ENCODE measurements around the gene RAB31. TPM values are rescaled to one million over a fixed set of nuclear protein-coding genes. Genes with fewer than 3 reads are reported as not detected.

Gene RAB31
- total RNA-seq, 1 donor from 2014 or later = 19.0 TPM

DNA sequence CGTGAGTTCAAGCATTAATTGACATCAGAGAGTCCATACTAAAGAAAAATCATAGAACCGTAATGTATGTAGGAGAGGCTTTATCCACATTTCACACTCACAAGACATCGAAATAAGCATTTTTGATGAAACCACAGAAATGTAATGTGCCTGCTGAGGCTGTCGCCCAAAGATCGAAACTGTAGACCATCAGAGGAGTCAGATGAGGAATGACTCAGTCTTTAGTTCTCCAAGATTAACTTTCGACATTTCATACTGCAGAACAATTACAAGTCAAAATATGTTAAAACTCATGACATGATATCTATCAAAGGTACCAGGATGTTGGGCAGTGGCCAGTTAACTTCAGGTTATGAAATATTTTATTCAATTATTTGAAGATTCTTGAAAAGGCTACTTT, 79.6 kb downstream of the RAB31 start:
- DNase-seq (ENCODE audit: low read depth) = peak; percentile 31

DNA sequence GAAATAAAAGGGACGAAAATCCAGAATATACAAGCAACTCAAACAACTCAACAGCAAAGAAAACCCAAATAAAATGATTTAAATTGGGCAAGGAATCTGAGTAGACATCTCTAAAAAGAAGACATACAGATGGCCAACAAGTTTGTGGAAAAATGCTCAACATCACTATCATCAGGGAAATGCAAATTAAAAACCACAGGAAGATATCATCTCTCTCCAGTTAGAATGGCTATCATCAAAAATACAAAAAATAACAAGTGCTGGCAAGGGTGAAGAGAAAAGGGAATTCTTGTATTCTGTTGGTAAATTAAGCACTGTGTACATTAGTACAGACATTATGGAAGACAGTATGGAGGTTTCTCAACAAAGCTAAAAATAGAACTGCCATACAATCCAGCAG, 80.0 kb downstream of the RAB31 start:
- no peak for DNase-seq (ENCODE audit: low read depth)

DNA sequence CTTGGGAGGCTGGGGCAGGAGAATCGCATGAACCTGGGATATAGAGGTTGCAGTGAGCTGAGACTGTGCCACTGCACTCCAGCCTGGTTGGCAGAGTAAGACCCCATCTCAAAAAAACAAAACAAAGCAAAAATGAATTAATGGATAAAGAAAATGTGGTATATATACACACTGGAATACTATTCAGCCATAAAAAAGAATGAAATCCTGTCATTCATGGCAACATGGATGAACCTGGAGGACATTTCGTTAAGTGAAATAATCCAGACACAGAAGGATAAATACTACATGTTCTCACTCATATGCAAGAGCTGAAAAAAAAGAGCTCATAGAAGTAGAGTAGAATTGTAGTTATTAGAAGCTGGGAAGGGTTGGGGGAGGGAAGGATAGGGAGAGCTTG, 80.8 kb downstream of the RAB31 start:
- no peak for DNase-seq (ENCODE audit: low read depth)

DNA sequence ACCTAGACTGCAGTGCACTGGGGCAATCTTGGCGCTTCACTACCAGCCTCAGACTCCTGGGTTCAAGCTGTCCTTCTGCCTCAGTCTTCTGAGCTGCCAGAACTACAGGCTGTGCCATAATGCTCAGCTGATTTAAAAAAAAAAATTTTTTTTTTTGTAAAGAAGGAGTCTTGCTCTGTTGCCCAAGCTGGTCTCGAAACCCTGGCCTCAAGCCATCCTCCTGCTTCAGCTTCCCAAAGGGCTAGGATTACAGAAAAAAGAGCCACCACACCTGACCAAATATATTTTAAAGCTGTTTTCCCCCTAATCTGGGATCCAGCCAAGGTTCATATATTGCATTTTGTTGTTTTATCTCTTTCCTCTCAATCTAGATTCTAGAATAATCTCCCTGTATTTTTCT, 82.2 kb downstream of the RAB31 start:
- no peak for DNase-seq (ENCODE audit: low read depth)

DNA sequence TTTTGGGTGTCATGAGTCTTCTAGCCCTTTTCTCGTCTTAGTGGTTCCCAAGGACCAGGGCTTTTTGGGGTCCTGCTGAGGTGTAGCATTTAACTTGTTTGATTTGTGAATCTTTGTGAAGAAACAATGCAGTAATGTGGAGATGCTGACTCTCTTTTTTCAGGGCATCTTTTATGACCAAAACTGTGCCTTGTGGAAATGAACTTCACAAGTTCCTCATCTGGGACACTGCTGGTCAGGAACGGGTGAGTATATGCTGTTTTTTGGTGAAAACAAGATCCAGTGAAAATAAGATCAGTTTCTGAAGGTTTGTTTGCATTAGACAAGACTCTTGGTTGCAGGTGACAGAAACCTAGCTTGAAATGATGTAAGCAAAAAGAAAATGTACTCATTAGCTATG, 83.9 kb downstream of the RAB31 start:
- no peak for DNase-seq (ENCODE audit: low read depth)

DNA sequence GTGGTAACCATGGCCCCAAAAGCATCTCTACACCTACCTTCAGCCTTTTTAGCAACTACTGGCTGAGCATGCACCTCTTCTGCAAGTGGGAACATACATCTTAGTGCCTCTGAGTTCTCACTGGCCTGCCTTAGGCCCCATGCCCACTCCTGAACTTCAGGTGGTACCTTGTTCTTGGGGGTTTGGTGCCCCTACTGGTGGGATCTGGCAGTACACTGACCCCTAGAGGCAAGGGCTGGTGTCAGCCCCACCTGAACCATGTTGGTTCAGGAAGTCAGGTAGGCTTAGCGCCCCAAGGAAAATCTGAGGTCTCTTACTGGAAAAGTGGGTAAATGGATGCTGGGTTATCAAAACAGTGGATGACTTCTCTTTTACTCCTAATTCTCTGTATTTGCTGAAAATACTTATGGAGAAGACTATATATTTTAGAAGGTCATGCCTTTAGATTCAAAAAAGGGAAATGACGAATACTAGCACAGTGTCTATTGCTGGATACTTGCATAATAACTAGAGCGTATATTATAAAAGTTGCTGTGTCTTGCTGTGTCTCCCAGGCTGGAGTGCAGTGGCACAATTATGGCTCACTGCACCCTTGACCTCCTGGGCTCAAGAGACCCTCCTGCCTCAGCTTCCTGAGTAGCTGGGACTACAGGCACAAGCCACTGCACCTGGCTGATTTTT, 84.6 kb downstream of the RAB31 start:
- no peak for DNase-seq (ENCODE audit: low read depth)

DNA sequence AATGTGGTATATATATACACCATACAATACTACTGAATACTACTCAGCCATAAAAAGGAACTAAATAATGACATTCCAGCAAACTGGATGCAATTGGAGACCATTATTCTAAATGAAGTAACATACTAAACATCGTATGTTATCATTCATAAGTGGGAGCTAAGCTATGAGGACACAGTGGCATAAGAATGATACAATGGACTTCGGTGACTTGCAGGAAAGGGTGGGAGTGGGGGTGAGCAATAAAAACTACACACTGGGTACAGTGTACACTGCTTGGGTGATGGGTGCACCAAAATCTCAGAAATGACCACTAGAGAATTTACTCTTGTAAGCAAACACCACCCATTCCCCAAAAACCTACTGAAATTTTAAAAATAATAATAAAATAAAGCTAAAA, 87.9 kb downstream of the RAB31 start:
- no peak for DNase-seq (ENCODE audit: low read depth)

DNA sequence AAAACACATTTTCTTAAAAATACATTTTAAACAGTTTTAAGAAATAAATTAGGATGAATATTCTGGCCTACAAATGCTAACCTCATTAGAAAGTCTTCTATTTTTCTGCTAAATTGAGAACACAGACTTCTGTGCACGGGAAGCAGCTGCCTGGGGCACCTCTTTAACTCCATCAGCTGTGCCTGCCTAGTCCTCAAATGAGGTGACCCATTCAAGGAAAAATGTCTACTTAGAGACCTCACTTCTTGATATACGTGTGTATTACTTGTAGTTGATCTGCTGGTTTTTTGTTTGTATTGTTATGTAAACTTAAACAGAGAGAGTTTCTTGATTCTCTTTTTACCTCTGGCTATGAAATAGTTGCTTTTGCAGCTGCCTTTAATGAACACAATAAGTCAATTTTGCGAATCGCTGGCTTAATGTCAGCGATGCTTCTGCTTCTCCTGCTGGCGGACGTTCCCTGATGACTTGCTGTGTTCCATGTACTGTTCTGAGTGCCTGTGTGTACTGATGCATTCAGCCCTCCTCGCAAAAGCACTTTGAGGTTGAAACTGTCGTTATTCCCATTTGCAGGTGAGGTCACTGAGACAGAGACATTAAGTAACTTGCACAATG, 88.9 kb downstream of the RAB31 start:
- no peak for DNase-seq (ENCODE audit: low read depth)

DNA sequence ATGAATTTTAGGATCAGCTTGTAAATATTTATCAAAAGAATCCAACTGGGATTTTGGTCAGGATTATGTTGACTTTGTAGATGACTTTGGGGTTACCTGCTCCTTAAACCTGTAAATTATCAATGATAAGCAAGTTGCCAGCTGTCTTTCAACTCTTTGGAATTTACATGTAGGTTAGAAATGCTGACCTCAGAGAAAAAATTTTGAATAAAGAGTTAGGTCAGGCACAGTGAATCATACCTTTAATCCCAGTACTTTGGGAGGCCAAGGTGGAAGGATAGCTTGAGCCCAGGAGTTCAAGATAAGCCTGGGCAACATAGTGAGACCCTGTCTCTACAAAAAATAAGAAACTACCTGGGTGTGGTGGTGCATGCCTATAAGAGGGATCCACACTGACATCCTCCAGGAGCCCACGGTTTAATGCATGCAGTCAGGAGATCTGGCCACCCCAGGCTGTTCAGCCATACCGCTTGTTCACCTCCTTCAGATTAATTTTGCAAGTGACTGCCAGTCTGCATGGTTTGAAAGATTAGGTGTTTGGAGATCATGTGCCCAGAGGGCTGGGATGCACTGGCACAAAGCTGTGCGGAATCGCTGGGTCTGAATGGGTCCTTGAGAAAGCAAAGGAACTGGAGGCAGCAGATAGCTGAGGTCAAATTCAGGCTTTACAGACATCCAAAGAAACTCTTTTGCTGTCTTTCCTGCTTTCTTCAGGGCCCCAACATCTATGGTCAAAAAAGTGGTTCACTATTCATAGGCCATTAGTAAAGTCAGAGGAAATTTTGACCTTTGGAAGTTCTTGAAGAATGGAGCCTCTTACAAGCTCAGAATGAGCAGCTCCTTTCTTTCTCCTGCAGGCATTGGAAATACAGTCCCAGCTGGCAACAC, 94.3 kb downstream of the RAB31 start:
- no peak for DNase-seq (ENCODE audit: low read depth)

DNA sequence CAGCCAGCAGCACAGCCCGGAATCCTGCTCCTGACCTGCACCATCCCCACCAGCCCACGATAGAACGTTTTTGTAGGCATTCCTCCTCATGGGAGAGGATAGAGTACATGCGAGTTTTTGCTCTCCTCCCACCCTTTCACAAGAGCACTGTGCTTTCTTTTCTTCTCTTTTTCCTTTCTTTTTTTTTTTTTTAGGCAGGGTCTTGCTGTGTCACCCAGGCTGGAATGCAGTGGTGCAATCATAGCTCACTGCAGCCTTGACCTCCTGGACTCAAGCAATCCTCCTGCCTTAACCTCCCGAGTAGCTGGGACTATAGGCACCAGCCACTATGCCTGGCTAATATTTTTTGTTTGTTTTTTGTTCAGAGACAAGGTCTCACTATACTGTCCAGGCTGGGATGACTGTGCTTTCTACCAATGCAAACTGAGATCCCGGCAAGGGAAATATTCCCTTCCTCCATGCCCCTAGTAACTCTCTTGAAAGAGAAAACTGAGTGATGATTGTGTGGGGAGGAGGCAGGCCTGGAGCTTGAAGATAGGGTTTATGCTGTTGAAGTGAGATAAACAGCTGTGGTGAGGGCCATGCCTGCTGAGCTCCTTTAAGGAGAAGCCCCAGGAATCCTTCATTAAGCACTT, 95.1 kb downstream of the RAB31 start:
- no peak for DNase-seq (ENCODE audit: low read depth)

DNA sequence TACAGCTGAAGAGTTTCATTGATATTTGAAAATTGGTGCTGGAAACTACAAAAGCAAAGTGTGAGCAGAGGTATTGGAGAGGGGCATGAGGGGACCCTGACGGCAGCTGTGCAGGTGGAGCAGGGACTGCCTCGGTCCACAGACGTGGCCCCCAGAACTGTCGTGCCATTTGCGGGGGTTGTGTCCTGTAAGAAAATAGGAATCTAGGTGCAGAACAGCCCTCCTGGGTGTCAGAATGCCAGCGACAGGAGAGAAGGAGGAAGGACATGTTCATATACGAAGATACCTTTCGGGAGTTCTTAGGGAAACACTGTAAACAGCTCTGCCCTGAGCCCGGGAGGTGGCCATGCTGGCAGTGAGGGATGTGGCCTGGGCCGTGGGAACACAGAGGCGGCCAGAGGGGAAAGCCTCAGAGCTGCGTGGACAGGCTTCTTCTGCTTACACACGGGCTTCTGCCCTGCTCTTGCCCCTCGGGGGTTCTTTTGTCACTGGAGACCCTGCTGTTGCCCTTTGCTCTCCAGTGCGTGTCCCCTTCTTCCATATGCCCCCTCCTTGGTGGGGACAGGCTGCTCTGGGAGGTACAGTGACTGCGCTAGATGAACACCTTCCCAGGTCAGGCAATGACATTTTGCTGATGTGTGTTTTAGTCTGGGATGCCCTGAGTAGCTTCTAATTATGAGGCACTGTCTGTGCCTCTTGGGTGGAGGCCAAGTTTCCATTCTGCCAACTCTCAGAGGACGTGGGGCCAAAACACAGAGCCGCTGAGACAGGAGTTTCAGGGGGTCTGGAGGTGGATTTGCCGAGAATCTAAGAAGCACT, 95.8 kb downstream of the RAB31 start:
- no peak for DNase-seq (ENCODE audit: low read depth)

DNA sequence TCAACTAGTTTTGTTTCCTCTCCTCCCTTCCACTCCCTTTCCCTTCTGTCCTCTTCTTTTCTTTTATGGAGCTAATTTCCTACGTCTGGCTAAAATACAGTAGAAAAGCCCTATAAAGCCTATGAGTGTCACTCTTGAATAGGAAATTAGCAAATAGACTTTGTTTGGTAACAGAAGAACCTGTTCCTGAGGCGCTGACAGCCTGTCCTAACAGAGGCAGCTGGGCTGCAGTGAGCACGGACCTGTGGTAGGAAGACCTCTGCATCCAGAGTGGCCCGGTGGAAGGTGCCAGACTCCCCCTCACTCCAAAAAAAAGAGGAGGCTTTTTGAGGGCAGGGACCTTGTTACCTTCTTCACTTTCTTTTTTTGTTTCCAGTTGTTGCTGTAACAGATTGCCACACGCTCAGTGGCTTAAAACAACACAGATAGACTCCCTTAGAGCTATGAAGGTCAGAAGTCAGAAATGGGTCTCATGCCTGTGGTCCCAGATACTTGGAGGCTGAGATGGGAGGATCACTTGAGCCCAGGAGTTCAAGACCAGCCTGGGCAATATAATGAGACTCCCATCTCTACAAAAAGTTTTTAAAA, 96.5 kb downstream of the RAB31 start:
- DNase-seq (ENCODE audit: low read depth) = no peak

DNA sequence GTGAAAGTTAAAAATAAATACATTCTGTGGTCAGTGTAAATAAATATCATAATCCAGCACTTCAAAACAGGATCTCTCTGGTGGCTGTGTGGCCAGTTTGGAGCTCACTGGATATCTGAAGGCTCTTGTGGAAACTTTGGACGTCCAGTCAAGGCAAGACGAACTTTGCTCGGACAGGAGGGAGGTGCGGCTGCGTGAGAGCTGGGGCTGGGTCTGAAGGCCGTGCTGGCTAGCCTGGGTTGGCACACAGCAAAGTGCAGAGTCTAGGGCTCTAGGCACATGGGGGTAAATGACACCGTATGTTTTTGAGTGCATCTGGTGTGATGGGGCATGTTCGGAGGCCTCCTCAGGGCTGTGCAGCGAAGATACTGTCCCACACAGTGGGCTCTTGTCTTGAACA, 98.8 kb downstream of the RAB31 start:
- no peak for DNase-seq (ENCODE audit: low read depth)

DNA sequence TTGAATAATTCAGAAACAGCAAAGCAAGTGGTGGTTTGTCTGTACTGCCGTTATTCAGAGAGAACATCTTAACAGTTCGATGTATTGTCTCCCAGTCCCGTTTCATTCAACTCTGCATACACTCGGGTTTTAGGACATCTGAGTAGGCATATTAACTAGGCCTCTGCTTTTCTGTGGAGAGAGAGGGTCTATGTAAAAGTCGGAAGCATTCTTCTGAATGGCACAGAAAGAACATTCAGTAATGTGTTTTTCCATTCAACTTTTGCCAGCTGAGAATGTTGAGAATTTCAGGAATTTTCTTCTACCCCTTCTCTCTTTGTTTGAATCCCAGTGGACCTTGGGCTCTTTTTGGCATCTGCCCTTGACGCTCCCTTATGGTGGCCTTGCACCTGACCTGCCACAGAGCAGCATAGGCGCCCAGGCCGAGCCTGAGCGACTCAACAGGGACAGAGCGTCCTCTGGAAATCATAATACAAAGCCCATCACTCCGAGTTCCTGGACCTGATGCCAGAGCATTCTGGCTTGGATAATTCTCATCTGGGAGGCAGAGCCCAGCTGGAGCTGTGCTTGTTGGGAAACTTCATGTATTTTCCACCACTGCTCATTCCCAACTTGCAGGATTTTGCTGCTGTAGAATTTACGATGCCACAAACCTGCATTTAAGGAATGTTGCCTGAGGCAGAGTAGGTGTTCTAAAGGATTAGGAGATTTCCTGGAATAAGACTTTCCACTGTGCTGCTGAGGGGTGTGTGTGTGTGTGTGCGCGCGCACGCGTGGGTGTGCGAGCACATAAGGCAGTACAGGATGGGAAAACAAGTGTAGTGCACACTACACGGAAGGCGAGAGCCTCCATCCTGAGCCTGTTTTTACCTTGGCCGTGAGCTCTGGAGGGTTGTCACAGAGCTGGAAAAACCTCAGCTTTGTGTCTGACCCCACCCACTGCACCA, 100.5 kb downstream of the RAB31 start:
- DNase-seq (ENCODE audit: low read depth) = peak; percentile 78

DNA sequence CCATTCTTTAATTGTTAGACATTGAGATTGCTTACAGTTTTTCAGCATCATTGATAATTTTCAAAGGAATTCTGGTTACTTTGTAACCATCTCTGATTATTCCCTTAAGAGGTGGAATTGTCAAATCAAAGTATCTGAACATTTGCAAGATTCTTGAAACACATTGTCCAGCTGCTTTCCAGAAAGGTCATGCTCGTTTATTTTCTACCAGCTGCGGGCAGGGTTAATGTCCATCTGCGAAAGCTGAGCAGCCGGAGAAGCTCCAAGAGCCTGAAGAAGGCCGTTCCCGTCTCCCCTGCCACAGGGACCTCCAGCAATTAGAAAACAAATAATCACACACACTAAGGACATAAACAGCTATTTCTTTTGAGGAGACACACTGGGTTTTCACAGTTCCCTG, 101.6 kb downstream of the RAB31 start:
- DNase-seq (ENCODE audit: low read depth) = no peak

DNA sequence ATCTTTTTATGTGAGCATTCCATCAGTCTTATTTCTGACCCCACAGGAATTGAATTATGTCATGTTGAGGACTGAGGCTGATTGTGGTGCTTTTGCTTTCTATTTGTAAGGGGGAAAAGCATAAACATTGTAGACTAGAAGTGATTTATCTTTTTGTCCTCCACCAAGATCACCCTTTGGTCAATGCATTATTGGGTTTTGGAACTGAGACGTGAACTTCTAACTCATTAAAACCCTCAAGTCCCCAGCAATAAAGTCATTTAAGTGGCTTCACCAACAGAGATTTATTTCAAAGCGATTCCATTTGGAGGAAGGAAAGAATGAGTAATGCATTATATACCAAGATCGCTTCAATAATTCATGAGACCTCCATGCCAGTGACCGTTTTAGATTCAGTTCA, 102.2 kb downstream of the RAB31 start:
- DNase-seq (ENCODE audit: low read depth) = no peak

DNA sequence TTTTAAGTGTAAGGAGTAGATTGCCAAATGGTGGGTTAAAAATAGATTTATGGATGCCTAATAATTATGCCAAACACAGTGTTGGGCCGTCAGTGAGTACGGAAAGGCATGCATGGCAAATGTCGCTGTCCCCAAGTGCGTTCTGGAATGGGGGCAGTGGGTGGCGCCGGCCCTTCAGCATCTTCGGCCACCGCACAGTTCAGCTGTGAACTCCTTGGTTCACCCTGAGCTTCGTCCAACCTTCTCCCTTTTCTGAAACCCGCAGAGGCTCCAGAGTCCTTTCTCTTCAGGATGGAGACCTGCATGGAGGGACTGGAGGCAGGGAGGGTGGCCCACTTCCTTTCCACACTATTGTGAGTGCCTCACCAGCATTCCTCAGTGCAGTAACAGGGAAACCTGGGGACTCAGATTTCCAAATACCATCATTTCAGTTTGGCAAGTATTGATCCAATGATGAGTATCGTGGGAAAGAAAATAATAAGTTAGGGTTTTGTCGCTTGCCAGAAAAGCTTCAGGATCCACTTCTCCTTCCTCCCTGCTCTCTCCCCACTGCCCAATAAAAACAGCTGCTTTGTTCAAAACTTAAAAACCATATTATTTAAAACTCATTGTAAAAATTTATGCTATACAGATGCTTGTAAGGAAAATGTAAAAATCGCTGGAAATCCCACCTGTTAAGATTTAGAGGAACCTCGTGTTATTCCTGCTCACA, 103.0 kb downstream of the RAB31 start:
- DNase-seq (ENCODE audit: low read depth) = no peak

DNA sequence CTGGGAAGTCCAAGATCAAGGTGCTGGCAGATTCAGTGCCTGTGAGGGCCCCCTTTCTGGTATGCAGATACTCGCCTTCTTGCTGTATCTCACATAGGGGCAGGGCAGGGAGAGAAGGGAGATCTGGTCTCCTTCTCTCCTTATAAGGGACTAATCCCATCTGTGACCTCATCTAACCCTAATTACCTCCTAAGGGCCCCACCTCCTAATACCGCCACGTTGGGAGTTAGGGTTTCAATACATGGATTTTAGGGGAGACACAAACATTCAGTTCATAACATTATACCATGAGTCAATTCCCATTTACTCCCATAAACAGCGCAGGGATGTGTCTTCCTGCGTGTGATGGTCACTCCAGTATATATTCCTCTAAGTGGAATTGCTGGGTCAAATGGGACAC, 103.9 kb downstream of the RAB31 start:
- DNase-seq (ENCODE audit: low read depth) = no peak

DNA sequence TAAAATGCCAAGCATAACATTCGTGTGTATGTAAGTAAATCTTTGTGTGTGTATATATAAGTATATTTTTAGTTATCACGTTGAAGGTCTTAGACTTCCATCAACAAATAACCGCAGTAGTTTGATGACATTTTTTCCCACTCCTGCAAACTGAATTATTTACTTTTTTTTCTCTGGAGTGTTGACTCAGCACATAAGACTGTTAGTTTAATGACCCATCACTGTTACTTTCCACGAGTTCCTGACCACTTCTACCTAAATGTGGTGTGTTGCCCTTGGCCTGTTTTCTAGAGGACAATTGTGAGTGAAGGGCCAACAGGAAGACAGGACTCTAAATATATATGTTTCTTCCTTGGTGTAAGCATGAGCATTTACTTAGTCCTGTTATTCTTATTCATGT, 106.3 kb downstream of the RAB31 start:
- peak; percentile 43 for DNase-seq (ENCODE audit: low read depth)
